NCI-H1417 treated with DMSO at 0.1 percent for 48 hours (cell line): ENCODE results near the gene TPRN.

Source experiments
- DNase-seq: peaks from one replicate; lab custom pipeline; 2025; lab: John Stamatoyannopoulos, UW

The TPRN gene

GRCh38 chr9:137160716-137161557 lies 39.6 kb downstream of the TPRN start:
- DNase-seq: no peak

- no peak for DNase-seq
Observed at GRCh38 chr9:137160054-137160425, 40.5 kb downstream of the TPRN start.

GRCh38 chr9:137159105-137160053 lies 41.2 kb downstream of the TPRN start:
- DNase-seq: no peak

- DNase-seq: no peak
Observed at GRCh38 chr9:137158625-137159024, 41.9 kb downstream of the TPRN start.

GRCh38 chr9:137157618-137158415 lies 42.7 kb downstream of the TPRN start:
- no peak for DNase-seq

- DNase-seq: no peak
Observed at GRCh38 chr9:137156567-137157375, 43.8 kb downstream of the TPRN start.

GRCh38 chr9:137152844-137153405 lies 47.6 kb downstream of the TPRN start:
- no peak for DNase-seq

GRCh38 chr9:137150617-137151457 lies 49.7 kb downstream of the TPRN start:
- no peak for DNase-seq

- DNase-seq: no peak
Observed at GRCh38 chr9:137149942-137150616, 50.5 kb downstream of the TPRN start.

GRCh38 chr9:137149363-137149762 lies 51.2 kb downstream of the TPRN start:
- DNase-seq: no peak

GRCh38 chr9:137148661-137149060 lies 51.9 kb downstream of the TPRN start:
- no peak for DNase-seq

GRCh38 chr9:137148242-137148641 lies 52.3 kb downstream of the TPRN start:
- DNase-seq: no peak

- DNase-seq: no peak
Observed at GRCh38 chr9:137147793-137148160, 52.8 kb downstream of the TPRN start.

- DNase-seq: no peak
Observed at GRCh38 chr9:137147091-137147792, 53.3 kb downstream of the TPRN start.

- DNase-seq: no peak
Observed at GRCh38 chr9:137146527-137146918, 54.0 kb downstream of the TPRN start.

GRCh38 chr9:137145731-137146526 lies 54.6 kb downstream of the TPRN start:
- DNase-seq: no peak

- DNase-seq: no peak
Observed at GRCh38 chr9:137143459-137143858, 57.1 kb downstream of the TPRN start.
